Hepatocyte (in vitro differentiated cells): ENCODE measurements around the gene KIF20B.

Experiments used
- CTCF ChIP-seq: fragments of 200-600 bp; sonication (generic); IDR thresholded peaks from 2 replicates; pipeline ENCODE4 v1.5.1; 2016; ENCODE audit warnings: antibody characterized with exemption, mild to moderate bottlenecking; ENCODE audit not compliant: poor library complexity
- EZH2 ChIP-seq: fragments of 200-600 bp; sonication (generic); IDR thresholded peaks from 2 replicates; pipeline ENCODE4 v1.6.1; 2016; ENCODE audit warnings: antibody characterized with exemption, mild to moderate bottlenecking, borderline replicate concordance

GRCh38 chr10:89810908-89811525, 109.6 kb downstream of the KIF20B start:
- no peak for TF ChIP-seq CTCF
- TF ChIP-seq EZH2: no peak
